ENCODE data around the gene ATP1A1.

ATP1A1 gene

GRCh38 chr1:116388122-116388521 lies 15.1 kb downstream of the ATP1A1 start (continued):
- TF ChIP-seq CSRNP3 (CRISPR knock-in tag; IDR thresholded peaks at IDR 0.05) (no peak), ARNTL (CRISPR knock-in tag; IDR thresholded peaks at IDR 0.05; ENCODE audit: borderline replicate concordance, low read depth) (no peak), ISL1 (CRISPR knock-in tag; IDR thresholded peaks at IDR 0.05) (no peak), ZFP30 (CRISPR knock-in tag; IDR thresholded peaks at IDR 0.05) (no peak), CREB5 (CRISPR knock-in tag; IDR thresholded peaks at IDR 0.05; ENCODE audit: low read depth) (no peak), ESRRG (CRISPR knock-in tag; IDR thresholded peaks at IDR 0.05) (no peak), ZNF565 (CRISPR knock-in tag; conservative IDR thresholded peaks at IDR 0.05; ENCODE audit: low read depth) (no peak), ZNF8 (CRISPR knock-in tag; IDR thresholded peaks at IDR 0.05) (no peak)

GRCh38 chr1:116389013-116389412 lies 16.0 kb downstream of the ATP1A1 start:
- ATAC-seq: no peak
- TF ChIP-seq TCF4 (CRISPR knock-in tag; IDR thresholded peaks at IDR 0.05; ENCODE audit: borderline replicate concordance) (no peak), ZNF70 (CRISPR knock-in tag; IDR thresholded peaks at IDR 0.05) (no peak), ZNF565 (CRISPR knock-in tag; conservative IDR thresholded peaks at IDR 0.05; ENCODE audit: low read depth) (no peak), CREB5 (CRISPR knock-in tag; IDR thresholded peaks at IDR 0.05; ENCODE audit: low read depth) (no peak), ZNF8 (CRISPR knock-in tag; IDR thresholded peaks at IDR 0.05) (no peak), BACH2 (CRISPR knock-in tag; IDR thresholded peaks at IDR 0.05; ENCODE audit: borderline replicate concordance) (no peak), PATZ1 (CRISPR knock-in tag; IDR thresholded peaks at IDR 0.05; ENCODE audit: borderline replicate concordance) (no peak), CSRNP3 (CRISPR knock-in tag; IDR thresholded peaks at IDR 0.05) (no peak), ARNTL (CRISPR knock-in tag; IDR thresholded peaks at IDR 0.05; ENCODE audit: borderline replicate concordance, low read depth) (no peak), ISL1 (CRISPR knock-in tag; IDR thresholded peaks at IDR 0.05) (no peak), ZFP3 (CRISPR knock-in tag; IDR thresholded peaks at IDR 0.05) (no peak), POU6F1 (CRISPR knock-in tag; IDR thresholded peaks at IDR 0.05; ENCODE audit: borderline replicate concordance, low read depth) (no peak), OSR1 (CRISPR knock-in tag; IDR thresholded peaks at IDR 0.05) (no peak), GLIS3 (CRISPR knock-in tag; IDR thresholded peaks at IDR 0.05) (no peak), PPARA (CRISPR knock-in tag; IDR thresholded peaks at IDR 0.05; ENCODE audit: borderline replicate concordance) (no peak), ESRRG (CRISPR knock-in tag; IDR thresholded peaks at IDR 0.05) (no peak), ZFP30 (CRISPR knock-in tag; IDR thresholded peaks at IDR 0.05) (no peak), SNAI2 (CRISPR knock-in tag; IDR thresholded peaks at IDR 0.05) (no peak)

- TF ChIP-seq ZNF8 (CRISPR knock-in tag; IDR thresholded peaks at IDR 0.05): no peak
- TF ChIP-seq ARNTL (CRISPR knock-in tag; IDR thresholded peaks at IDR 0.05; ENCODE audit: borderline replicate concordance, low read depth): no peak
- TF ChIP-seq CSRNP3 (CRISPR knock-in tag; IDR thresholded peaks at IDR 0.05): no peak
- TF ChIP-seq PATZ1 (CRISPR knock-in tag; IDR thresholded peaks at IDR 0.05; ENCODE audit: borderline replicate concordance): no peak
- TF ChIP-seq ESRRG (CRISPR knock-in tag; IDR thresholded peaks at IDR 0.05): no peak
- TF ChIP-seq POU6F1 (CRISPR knock-in tag; IDR thresholded peaks at IDR 0.05; ENCODE audit: borderline replicate concordance, low read depth): no peak
- TF ChIP-seq CREB5 (CRISPR knock-in tag; IDR thresholded peaks at IDR 0.05; ENCODE audit: low read depth): no peak
- no peak for TF ChIP-seq ZNF565 (CRISPR knock-in tag; conservative IDR thresholded peaks at IDR 0.05; ENCODE audit: low read depth)
- no peak for TF ChIP-seq OSR1 (CRISPR knock-in tag; IDR thresholded peaks at IDR 0.05)
- no peak for TF ChIP-seq ZC3H10 (CRISPR knock-in tag; IDR thresholded peaks at IDR 0.05)
- no peak for TF ChIP-seq GLIS3 (CRISPR knock-in tag; IDR thresholded peaks at IDR 0.05)
- ATAC-seq: no peak
These were observed 16.6 kb downstream of the ATP1A1 start for GRCh38 chr1:116389686-116390085.
